H1 (cell line): Measurements from ENCODE around the gene BCL2L11.

ENCODE experiments used
- ATF3 ChIP-seq: IDR thresholded peaks from 2 replicates; pipeline ENCODE4 v1.6.1; 2011; ENCODE audit warnings: low read depth, mild to moderate bottlenecking, low read length; ENCODE audit not compliant: insufficient read depth
- CTCF ChIP-seq, 3 experiments: IDR thresholded peaks; 1 replicate in 2 of 3; 2 replicates in 1 of 3; pipeline versions ENCODE4 v1.5.1 to v1.6.1; 2011; ENCODE audit warnings: low read length in 3 of 3, mild to moderate bottlenecking in 3 of 3, inconsistent platforms in 2 of 3, low read depth in 1 of 3, moderate library complexity in 1 of 3; ENCODE audit not compliant: insufficient read depth in 1 of 3; ENCODE audit errors: control extremely low read depth in 1 of 3
- EZH2 ChIP-seq: fragments of 200-600 bp; sonication (generic); IDR thresholded peaks from 2 replicates; pipeline ENCODE4 v1.7.1; 2012; ENCODE audit warnings: low read depth, mild to moderate bottlenecking, moderate library complexity, low read length, inconsistent platforms; ENCODE audit not compliant: severe bottlenecking
- GABPA ChIP-seq: IDR thresholded peaks from 2 replicates; pipeline ENCODE4 v1.6.1; 2011; ENCODE audit warnings: mild to moderate bottlenecking, low read length, moderate library complexity, borderline replicate concordance; ENCODE audit not compliant: insufficient read depth
- JUND ChIP-seq: IDR thresholded peaks from 2 replicates; pipeline ENCODE4 v1.6.1; 2011; ENCODE audit warnings: mild to moderate bottlenecking, improper control_type of control experiment, low read length
- MAX ChIP-seq: IDR thresholded peaks from 2 replicates; pipeline ENCODE4 v1.6.1; 2012; ENCODE audit warnings: inconsistent platforms
- PHF8 ChIP-seq: fragments of 200-600 bp; sonication (generic); conservative IDR thresholded peaks from 2 replicates; pipeline ENCODE4 v1.7.1; 2012; ENCODE audit warnings: low read depth, mild to moderate bottlenecking, inconsistent platforms, low read length, moderate library complexity
- POLR2A ChIP-seq, 2 experiments: IDR thresholded peaks; 1 replicate in 1 of 2; 2 replicates in 1 of 2; pipeline ENCODE4 v1.6.1; 2011; ENCODE audit warnings: low read depth in 2 of 2, low read length in 2 of 2, mild to moderate bottlenecking in 2 of 2; ENCODE audit errors: control extremely low read depth in 1 of 2
- POLR2AphosphoS5 ChIP-seq: IDR thresholded peaks from 2 replicates; pipeline ENCODE4 v1.6.1; 2011; ENCODE audit warnings: low read depth, low read length
- RAD21 ChIP-seq, 2 experiments: IDR thresholded peaks in 1 of 2; conservative IDR thresholded peaks in 1 of 2; 2 replicates each; pipeline ENCODE4 v1.6.1; 2011; ENCODE audit warnings: low read depth in 2 of 2, low read length in 2 of 2, improper control_type of control experiment in 1 of 2, inconsistent platforms in 1 of 2, mild to moderate bottlenecking in 1 of 2, moderate library complexity in 1 of 2
- SIX5 ChIP-seq: IDR thresholded peaks from 2 replicates; pipeline ENCODE4 v1.6.1; 2011; ENCODE audit warnings: mild to moderate bottlenecking, low read depth, low read length
- TCF12 ChIP-seq: IDR thresholded peaks from 2 replicates; pipeline ENCODE4 v1.6.1; 2011; ENCODE audit warnings: low read depth, mild to moderate bottlenecking, low read length
- YY1 ChIP-seq: IDR thresholded peaks from 2 replicates; pipeline ENCODE4 v1.6.1; 2011; ENCODE audit warnings: low read depth, mild to moderate bottlenecking, low read length

GRCh38 chr2:111185361-111186022, 64.8 kb downstream of the BCL2L11 start:
- no peak for TF ChIP-seq CTCF (IDR thresholded peaks at IDR 0.05; ENCODE audit: control extremely low read depth in 1 of 3, insufficient read depth in 1 of 3, low read depth in 1 of 3, low read length in 3 of 3)
- TF ChIP-seq GABPA: no peak
- no peak for TF ChIP-seq POLR2A (IDR thresholded peaks at IDR 0.05; ENCODE audit: control extremely low read depth in 1 of 2, low read depth in 2 of 2, low read length in 2 of 2)
- TF ChIP-seq PHF8: no peak
- TF ChIP-seq RAD21 (IDR thresholded peaks at IDR 0.05 in 1 of 2, conservative IDR thresholded peaks at IDR 0.05 in 1 of 2; ENCODE audit: low read depth in 2 of 2, low read length in 2 of 2): no peak
- TF ChIP-seq JUND: no peak
- no peak for TF ChIP-seq EZH2
- no peak for TF ChIP-seq POLR2AphosphoS5
- TF ChIP-seq TCF12: no peak
- no peak for TF ChIP-seq ATF3
- no peak for TF ChIP-seq YY1
- no peak for TF ChIP-seq SIX5
- no peak for TF ChIP-seq MAX
